HG03571 (cell line): ENCODE measurements around the gene PRKAG1.
A peak's percentile ranks its signal among the peaks of the same experiment; 100 is the strongest.

ENCODE experiments used
- ATAC-seq: cut with Tn5 transposase; IDR thresholded peaks from one replicate; pipeline ENCODE4 v1.9.1; 2021; ENCODE audit not compliant: unreplicated experiment

Gene PRKAG1

DNA sequence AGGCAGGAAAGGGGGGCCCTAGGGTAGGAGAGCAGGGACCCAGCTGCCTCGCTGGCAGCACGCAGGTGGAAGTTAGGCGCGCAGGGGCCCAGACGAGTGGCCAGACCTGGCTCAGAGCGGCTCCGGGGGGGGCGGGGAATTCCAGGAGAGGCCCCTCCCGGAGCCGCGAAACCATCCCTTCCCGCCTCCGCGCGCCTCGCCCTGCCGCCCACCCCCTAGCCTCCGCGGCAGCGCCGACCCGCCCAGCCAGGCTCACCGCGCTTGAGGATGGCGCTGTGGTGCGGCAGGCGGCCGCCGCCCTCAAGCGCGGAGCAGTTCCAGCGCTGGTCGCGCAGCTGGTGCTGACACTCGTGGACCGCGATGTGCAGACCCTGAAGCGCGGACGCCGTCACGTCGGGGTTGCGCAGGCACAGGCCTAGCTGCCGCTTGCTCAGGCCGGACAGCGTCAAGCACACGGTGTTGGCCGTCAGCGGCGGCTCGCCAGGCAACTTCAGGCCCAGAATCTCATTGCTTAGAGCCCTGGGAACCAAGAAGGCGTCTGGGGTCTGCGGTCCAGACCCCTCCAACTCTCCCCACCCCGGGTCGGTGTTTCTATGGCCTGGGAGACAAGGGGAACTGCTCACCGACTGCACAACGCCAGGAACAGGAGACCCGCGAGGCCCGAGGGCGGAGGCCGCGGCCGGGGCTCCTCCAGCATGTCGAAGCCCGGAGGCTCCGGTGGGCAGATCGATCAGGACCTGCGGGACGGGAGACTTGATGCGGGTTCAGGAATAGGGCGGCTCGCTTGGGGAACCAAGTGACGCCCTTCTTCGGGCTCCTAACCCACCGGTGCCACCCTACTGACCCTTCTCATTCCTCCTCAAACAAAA lies 48.5 kb downstream of the PRKAG1 start:
- no peak for ATAC-seq

GRCh38 chr12:48969160-48969771 lies 49.3 kb downstream of the PRKAG1 start:
- ATAC-seq, result no peak

DNA sequence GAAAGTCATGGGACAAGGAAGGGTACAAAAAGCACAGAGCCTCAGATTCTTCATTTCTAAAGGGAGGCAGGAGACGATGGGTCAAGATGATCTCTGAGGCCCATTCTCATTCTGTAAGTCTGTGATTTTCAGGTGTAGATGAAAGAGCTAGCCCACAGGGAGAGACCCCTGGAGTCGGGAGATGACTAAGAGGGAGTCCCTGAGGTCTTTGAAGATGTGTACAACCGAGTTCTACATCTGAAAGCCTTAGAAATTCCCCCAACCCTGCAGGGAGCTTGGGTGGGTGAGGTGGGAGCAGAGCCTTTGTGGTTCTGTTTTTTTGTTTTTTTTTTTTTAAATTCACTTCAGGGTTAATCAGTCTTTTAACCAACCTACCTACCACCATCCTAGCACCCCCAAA lies 50.1 kb downstream of the PRKAG1 start:
- ATAC-seq, result no peak

DNA sequence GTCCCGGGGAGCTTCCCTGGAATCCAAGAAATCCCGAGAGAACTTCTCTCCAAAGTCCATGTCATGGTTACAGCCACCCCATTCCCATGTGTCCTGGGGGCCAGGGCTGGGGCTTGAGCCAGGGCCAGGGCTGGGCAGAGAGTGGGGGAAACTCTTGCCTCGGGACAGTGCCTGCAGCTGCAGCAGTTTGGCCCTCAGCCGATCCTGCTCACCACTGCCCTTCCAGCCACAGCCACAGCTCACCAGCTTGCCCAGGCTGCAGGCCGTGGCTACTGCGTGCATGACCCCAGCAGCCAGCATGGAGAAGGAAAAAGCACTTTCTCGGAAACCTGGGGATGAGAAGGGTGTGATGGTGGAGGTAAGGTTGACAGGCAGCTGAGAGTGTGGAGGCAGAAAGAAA lies 50.6 kb downstream of the PRKAG1 start:
- ATAC-seq, result no peak

GRCh38 chr12:48966177-48966895 lies 52.2 kb downstream of the PRKAG1 start:
- ATAC-seq, result no peak

DNA sequence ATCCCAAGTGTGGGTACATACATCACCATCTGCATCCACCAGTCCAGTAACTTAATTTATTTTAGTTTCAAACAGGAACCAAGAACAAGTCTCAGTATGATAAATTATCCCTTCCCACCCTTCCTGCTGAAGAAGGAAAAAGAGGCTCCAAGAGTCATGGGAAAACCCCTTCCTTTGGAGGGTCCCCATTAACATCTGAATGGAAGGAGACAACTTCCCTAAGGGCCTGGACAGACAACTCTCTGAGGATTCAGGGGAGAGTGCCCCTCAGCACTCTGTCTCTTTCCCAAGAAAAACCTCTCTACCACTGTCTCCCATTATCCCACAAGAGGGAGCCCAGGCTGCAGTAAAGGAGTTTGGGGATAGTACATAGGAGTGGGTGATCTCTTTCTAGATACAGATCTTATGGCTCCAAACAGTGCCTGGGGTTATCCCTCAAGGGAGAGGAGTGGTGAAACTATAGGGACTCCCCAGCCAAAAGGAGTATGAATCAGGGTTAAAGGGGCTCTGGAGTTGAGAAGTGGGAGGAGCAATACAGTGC lies 53.2 kb downstream of the PRKAG1 start:
- ATAC-seq, result no peak

DNA sequence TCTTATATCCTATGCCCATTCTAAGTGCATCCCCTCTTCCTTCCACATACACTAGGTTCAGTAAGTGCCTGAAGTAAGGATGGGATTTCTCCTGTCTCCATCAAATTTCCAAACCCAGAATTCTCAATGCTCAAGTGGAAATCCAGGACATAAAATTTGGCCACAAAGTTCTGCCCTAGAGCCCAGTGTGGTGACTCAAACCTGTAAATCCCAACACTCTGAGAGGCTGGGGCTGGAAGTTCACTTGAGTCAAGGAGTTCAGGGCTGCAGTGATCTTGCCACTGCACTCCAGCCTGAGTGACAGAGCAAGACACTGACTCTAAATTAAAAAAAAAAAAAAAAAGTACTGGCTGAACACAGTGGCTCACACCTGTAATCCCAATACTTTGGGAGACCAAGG lies 56.8 kb downstream of the PRKAG1 start:
- no peak for ATAC-seq

DNA sequence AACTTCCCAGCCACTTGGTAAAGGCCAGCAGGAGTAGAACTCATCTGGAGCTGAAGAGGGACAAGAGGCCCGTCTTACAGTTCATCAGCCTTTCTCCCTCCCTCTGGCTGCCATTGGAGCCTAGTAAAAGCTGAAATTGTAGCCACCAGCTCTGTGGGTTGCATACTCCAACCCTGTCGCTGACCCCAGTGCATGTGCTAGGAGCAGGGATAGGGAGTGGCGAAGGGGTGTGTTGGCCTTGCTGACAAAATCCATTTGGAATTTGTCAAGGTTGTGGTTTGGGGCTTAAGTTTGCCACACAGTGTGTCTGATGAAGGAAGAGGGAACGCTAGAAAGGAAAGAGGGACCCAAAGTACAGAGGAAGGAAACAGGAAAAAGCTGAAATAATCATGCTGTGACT lies 57.2 kb downstream of the PRKAG1 start:
- ATAC-seq, result no peak

DNA sequence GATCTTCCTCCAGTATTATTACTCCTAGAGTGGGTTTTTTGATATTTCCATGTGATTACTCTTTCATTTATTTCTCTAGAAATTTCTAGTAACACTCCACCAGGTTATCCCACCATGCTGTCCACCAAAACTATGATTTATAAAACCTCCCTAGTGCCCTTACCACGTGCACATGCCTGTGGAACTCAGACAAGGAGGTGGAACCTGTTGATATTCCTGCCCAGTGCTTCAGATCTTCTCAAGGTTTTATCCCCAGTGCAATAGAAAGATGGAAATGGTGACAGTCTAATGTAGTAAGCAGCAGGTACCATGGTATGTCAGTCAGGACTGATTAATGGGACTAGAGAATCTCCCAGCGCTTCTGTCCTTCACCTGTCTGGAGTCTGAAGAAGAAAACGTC lies 57.7 kb downstream of the PRKAG1 start:
- ATAC-seq, result no peak

DNA sequence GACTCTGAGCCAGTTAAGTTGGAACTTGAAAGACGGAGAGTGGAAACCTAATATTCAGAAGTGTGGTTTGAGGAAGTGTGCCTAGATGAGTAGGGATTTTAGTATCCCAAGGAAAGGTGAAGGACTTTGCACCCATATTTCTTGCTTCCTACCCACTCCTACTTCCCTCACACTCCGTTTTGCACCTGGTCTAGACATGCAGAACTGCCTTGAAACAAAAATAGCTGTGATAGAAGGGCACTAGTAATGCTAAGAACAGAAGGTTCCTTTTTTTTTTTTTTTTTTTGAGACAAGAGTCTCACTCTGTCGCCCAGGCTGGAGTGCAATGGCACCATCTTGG lies 60.6 kb downstream of the PRKAG1 start:
- no peak for ATAC-seq

DNA sequence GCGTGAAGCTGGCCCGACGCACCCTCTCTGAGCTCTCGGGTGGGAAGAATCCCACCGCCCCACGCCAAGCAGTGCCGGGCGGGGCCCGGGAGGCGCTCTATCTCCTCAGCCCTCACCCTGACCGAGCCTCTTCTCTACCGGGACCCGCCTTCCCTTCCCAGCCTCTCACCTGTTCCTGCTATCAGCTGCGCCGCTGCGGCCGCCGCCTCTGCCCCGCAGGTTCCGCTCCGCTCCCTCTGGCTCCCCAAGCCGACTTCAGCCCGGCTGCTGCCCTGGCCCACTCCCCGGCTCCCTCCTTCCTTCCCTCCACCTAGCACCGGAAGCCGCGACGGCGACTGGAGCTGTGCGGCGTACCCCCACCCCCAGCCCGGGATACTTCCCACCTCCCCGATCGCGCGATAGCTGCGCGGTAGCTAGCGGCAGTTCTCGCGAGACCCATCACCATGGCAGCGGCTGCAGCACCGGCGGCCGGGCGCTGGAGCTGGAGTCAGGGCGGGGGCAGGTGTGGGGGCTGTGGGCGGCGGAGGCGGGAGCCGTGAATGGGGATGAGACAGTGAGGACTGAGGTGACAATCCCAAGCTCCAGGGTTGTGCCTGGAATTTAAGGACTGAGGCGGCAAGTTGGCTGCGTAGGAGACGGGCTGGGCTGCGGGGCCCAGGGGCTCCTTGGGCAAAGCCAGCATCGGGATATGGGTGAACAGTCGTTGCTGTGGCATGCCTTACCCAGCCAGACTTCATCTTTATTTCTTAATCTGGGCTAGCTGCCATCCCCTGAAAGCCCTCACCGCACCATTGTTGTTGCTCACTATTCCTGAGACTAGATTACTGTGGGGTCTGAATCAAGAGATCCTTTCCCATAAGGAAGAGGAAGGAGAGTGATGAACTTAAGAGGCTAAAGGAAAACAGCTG lies 61.2 kb downstream of the PRKAG1 start, which contains the start of gene ARF3:
TSS of gene ARF3 (minus strand) at position 347 of the 908 bp plus-strand sequence. CDS start 16,392 bp downstream, outside the sequence.
- peak; percentile 83 for ATAC-seq

DNA sequence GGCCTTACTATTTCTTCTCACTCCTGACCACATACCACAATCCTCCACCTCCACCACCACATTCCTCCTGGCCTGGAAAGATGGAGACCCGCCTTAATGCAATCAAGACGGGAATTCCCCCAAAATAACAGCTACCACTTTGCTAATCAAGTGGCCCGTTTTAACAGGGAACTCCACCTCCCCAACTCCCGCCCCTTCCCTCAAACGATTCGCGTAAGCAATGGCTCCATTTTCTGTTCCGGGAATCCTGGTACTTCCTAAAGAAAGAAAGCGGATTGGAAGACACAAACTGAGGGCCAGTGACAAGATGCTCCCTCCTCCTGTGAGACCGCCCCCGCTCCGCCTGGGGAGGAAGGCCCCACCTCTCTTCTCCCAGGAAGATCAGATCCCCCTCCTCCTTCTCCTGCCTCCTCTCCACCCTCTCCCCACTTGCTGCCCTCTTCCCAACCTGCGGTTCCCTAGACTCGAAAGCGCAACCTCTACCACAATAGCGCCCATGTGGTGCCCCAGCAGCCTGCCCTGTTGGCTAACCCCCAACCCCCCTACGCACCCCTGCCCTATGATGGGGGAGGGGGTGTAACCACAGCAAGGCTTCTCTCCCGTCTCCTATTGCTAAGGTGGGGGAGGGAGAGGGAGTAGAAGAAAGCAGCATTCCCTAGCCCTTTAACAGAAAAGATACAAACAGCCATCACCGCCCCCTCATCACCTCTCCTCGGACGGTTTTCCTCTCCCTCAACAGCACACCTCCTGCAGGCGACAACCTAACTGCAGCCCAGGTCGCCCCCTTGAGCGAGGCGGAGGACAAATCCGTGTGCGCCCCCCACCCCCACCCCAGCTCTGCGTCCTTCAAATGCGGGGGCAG lies 62.1 kb downstream of the PRKAG1 start:
- ATAC-seq, result peak; percentile 4

DNA sequence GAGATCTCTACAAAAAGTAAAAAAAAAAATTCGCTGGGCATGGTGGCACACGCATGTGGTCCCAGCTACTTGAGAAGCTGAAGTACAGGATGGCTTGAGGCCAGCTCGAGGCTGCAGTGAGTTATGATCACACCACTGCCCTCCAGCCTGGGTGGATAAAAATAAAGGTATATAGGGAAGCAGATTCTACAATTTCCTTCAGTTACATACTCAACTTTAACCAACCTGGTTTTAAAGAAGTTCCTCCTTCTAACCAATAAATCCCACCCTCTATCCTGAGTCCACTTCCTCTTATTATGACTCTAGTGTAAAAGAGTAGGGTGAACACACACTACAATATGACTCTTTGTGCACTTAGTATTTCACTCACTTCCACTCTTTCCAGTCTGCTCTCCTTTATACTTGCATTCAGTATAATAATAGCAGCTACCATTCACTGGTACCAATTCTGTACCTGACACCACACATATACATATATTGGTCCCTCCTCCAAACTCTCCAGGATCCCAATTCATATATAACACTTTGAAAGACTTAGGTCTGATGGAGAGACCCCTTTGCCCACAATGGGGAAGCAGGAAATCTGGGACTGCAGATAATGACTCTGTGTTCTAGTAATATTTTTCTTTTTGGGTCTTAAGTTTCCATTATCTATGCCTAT lies 63.6 kb downstream of the PRKAG1 start:
- ATAC-seq, result no peak

- no peak for ATAC-seq
These were observed 64.5 kb downstream of the PRKAG1 start for GRCh38 chr12:48954061-48954460.

DNA sequence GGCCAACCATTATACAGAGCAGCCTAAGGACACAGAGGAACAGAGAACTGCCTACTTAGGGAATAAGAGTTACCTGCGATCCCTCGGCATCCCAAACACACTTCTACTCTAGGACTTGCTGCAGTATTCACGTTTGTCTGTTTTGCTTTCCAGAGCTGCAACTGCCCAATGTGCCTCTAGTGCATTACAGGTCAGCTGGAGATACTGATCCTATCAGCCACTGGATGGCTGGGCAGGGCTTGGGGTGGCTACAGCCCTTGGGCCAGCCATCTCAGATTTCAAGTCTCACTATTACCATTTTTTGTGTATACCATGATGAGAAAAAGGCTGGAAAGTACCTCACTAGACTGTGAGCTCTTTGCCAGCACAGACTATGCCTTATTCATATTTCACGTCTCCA lies 65.9 kb downstream of the PRKAG1 start:
- ATAC-seq, result no peak
